ENCODE results near the gene SSBP1.
"Not testable (repeated sequence)": the region's sequence is repeated elsewhere in the genome, so short reads cannot be mapped to it uniquely, and the experiment has no call there.

The SSBP1 gene, protein sequence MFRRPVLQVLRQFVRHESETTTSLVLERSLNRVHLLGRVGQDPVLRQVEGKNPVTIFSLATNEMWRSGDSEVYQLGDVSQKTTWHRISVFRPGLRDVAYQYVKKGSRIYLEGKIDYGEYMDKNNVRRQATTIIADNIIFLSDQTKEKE

DNA sequence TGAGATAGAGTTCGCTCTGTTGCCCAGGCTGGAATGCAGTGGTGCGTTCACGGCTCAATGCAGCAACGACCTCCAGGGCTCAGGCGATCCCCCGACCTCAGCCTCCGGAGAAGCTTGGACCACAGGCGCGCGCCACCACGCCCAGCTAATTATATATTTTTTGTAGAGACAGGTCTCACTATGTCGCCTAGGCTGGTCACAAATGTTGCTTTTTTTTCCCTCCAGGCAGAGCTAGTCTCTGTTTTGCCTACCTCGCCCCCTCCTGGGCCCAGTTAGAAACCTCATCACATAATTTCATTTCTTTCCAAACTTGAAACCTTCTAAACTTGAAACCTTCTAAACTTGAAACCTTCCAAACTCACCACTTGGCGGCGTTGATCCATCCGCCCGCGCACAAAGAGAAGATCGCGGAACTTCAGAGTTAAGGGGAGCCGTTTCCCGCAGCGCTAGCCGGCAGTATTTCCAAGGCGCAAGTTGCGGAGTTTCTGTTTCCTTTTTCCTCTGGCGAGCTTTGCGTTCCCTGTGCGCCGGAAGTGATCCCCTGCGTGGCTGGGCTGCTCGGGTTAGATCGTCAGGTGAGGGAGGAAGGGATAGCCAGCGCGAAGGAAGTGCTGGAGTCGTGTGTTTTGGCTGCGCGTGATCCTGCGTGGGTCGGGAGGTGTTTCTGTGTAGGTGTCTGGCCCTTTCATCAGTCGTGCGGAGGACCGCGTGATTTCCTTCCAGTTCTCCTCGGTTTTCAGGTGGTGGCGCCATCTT is at the start of gene SSBP1:
Gene SSBP1, plus strand, starts transcription at position 523 of the 756 bp plus-strand sequence. CDS start 809 bp downstream, outside the sequence.
- peak within 1 kb of the TSS; percentile 87 for H3K4me3 ChIP-seq (ENCODE audit: control insufficient read depth, low read depth, low read length)
- TF ChIP-seq, protein P1, sequence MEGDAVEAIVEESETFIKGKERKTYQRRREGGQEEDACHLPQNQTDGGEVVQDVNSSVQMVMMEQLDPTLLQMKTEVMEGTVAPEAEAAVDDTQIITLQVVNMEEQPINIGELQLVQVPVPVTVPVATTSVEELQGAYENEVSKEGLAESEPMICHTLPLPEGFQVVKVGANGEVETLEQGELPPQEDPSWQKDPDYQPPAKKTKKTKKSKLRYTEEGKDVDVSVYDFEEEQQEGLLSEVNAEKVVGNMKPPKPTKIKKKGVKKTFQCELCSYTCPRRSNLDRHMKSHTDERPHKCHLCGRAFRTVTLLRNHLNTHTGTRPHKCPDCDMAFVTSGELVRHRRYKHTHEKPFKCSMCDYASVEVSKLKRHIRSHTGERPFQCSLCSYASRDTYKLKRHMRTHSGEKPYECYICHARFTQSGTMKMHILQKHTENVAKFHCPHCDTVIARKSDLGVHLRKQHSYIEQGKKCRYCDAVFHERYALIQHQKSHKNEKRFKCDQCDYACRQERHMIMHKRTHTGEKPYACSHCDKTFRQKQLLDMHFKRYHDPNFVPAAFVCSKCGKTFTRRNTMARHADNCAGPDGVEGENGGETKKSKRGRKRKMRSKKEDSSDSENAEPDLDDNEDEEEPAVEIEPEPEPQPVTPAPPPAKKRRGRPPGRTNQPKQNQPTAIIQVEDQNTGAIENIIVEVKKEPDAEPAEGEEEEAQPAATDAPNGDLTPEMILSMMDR (conservative IDR thresholded peaks at IDR 0.05; ENCODE audit: control insufficient read depth, insufficient read depth, low read depth, low read length) = peak; percentile 67
- DNase-seq (ENCODE audit: low read depth) = peak; percentile 96

DNA sequence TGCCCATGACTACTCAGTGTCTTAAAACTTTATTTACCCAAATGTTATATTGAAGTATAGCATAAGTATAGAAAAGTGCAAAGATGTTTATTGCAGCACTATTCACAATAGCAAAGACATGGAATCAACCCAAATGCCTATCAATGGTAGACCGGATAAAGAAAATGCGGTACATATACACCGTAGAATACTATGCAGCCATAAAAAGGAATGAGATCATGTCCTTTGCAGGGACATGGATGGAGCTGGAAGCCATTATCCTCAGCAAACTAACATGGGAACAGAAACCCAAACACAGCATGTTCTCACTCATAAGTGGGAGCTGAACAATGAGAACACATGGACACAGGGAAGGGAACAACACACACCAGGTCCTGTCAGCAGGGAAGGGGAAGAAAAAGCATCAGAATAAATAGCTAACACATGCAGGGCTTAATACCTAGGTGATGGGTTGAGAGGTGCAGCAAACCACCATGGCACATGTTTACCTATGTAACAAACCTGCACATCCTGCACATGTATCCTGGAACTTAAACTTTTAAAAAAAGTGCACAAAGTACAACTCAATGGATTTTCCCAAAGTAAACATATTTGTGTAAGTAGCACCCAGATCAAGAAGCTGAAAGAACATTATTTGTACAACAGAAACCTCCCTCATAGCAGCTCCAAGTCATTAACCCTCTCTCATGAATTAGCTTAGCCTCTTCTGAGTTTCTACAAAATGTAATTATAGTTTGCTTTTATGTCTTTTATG is 48.9 kb upstream of the SSBP1 start:
- H3K4me3 ChIP-seq (ENCODE audit: control insufficient read depth, low read depth, low read length) = not testable (repeated sequence)

DNA sequence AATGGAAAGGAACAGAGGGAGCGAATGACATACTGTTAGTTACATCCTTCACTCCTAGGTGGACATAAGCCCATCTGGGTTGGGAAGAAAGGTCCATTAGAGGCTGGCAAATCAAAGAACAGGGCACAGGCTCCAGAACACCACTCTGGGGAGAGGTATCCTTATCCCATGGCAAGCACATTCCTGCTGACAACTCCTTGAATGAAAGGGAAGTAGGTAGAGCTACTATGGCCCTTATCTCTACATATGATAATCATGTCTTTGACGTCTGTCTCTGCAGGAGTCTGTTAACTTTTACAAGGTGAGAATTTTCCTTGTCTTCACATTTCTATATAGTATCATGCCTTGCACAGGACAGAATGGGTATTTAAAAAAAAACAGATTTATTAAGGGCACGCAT is 46.6 kb upstream of the SSBP1 start:
- TF ChIP-seq, protein P1 (conservative IDR thresholded peaks at IDR 0.05; ENCODE audit: control insufficient read depth, insufficient read depth, low read depth, low read length) = no peak
- DNase-seq (ENCODE audit: low read depth) = no peak

More for the DNA sequence above, 48.9 kb upstream of the SSBP1 start:
- not testable (repeated sequence) for DNase-seq (ENCODE audit: low read depth)

DNA sequence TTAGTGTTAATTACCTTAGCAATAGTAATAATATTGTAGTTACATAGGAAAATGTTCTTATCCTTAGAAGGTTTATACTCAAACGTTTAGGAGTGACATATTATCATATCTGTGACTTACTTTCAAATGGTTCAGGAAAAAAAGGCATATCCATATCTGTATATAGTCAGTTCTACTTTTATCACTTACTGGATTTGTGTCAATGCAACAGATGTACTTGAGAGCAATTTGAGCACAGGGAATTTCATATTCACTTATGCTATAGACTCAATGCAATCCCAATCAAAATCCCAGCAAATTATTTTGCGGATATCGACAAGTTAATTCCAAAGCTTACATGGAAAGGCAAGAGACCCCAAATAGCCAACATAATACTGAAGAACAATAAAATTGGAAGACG is 46.2 kb upstream of the SSBP1 start:
- H3K4me3 ChIP-seq (ENCODE audit: control insufficient read depth, low read depth, low read length) = no peak overlapping the region
- DNase-seq (ENCODE audit: low read depth) = no peak
- TF ChIP-seq, protein P1 (conservative IDR thresholded peaks at IDR 0.05; ENCODE audit: control insufficient read depth, insufficient read depth, low read depth, low read length) = no peak

More for the DNA sequence above, 46.6 kb upstream of the SSBP1 start:
- H3K4me3 ChIP-seq (ENCODE audit: control insufficient read depth, low read depth, low read length) = no peak overlapping the region

DNA sequence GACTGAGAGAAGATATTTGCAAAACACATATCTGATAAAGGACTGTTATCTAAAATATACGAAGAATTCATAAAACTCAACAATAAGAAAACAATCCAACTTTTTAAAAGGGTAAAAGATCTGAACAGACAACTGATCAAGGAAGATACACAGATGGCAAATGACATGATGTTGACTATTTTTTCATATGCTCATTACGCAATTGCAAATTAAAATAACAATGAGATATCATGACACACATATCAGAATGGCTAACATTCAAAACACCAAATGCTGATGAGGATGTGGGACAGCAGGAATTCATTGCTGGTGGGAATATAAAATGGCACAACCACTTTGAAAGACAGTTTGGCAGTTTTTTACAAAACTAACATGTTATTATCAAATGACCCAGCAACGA is 45.1 kb upstream of the SSBP1 start:
- DNase-seq (ENCODE audit: low read depth) = peak; percentile 21
- no peak overlapping the region for H3K4me3 ChIP-seq (ENCODE audit: control insufficient read depth, low read depth, low read length)
- TF ChIP-seq, protein P1 (conservative IDR thresholded peaks at IDR 0.05; ENCODE audit: control insufficient read depth, insufficient read depth, low read depth, low read length) = no peak

DNA sequence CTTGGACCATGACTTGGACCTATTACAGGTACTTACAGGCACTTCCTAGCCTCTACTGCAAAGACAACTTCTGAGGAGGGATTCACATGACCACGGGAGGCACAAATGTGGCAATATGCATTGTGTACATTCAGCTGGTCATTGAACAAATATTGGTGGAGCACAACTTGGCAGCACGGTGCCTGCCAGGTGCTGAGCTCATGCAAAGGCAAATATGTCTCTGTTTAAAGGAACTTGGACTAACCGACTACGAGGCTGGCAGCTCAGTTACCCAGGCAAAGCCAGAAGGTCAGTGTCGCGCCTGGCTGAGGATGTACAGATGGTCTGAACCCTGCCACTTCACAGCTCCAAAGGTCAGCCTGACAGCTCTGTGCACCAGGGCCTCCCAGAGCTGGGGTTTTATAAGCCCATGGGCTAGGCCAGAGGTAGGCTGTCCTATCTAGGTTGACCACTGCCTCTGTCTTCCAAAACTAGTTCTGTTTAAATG is 42.3 kb upstream of the SSBP1 start:
- H3K4me3 ChIP-seq (ENCODE audit: control insufficient read depth, low read depth, low read length) = no peak overlapping the region
- TF ChIP-seq, protein P1 (conservative IDR thresholded peaks at IDR 0.05; ENCODE audit: control insufficient read depth, insufficient read depth, low read depth, low read length) = no peak
- no peak for DNase-seq (ENCODE audit: low read depth)

DNA sequence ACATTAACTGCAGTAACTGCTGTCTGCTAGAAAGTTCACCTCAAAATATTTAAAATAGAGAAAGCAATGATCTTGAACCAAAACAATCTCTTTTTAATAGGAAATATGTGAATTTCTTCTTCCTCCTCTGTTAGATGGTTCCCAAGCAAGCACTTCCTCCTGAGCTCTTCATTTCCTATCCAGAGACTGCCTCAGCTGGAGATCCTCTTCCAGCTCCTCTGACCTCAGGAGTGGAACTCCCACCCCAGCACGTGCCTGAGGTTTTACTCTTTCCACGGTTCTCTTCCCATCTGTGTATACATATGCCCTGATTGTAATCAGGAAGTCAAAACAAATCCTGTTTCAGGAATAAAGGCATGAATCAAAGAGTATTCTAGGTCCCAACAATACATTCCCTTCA is 41.8 kb upstream of the SSBP1 start:
- no peak for DNase-seq (ENCODE audit: low read depth)
- TF ChIP-seq, protein P1 (conservative IDR thresholded peaks at IDR 0.05; ENCODE audit: control insufficient read depth, insufficient read depth, low read depth, low read length) = no peak
- no peak overlapping the region for H3K4me3 ChIP-seq (ENCODE audit: control insufficient read depth, low read depth, low read length)

All from fibroblast of mammary gland (primary cell).